Astrocyte (in vitro differentiated cells and primary cell): Measurements from ENCODE around the gene EYS. TPM values are rescaled to one million over a fixed set of nuclear protein-coding genes. Genes with fewer than 3 reads are reported as not detected.
A peak's percentile ranks its signal among the peaks of the same experiment; 100 is the strongest.

Experiments used
- DNase-seq: peaks from one replicate; pipeline ENCODE4 v3.0.0-alpha.2; 2010; ENCODE audit warnings: low read depth
- FAIRE-seq: peaks from 2 replicates; lab custom pipeline; 2011; peaks lifted over from hg19 to GRCh38; lab: Jason Lieb, UNC
- H2AFZ ChIP-seq: 2 replicates; pipeline ENCODE4 v1.6.0; 2012; ENCODE audit warnings: low read depth, low read length, inconsistent platforms
- H3K27ac ChIP-seq: 2 replicates; pipeline ENCODE4 v1.5.1; 2011; ENCODE audit warnings: low read depth, low read length, inconsistent platforms
- H3K27me3 ChIP-seq: 2 replicates; pipeline ENCODE4 v1.6.0; 2011; ENCODE audit warnings: low read length, inconsistent platforms; ENCODE audit not compliant: insufficient read depth
- H3K36me3 ChIP-seq: 2 replicates; pipeline ENCODE4 v1.5.1; 2011; ENCODE audit warnings: low read length, inconsistent platforms; ENCODE audit not compliant: insufficient read depth
- H3K4me1 ChIP-seq: 2 replicates; pipeline ENCODE4 v1.5.1; 2011; ENCODE audit warnings: low read length, inconsistent platforms; ENCODE audit not compliant: insufficient read depth
- H3K4me2 ChIP-seq: 2 replicates; pipeline ENCODE4 v1.6.0; 2012; ENCODE audit warnings: low read length, inconsistent platforms
- H3K4me3 ChIP-seq: 2 replicates; pipeline ENCODE4 v1.5.1; 2011; ENCODE audit warnings: low read depth, mild to moderate bottlenecking, low read length, inconsistent platforms; ENCODE audit not compliant: insufficient read depth
- H3K79me2 ChIP-seq: 2 replicates; pipeline ENCODE4 v1.6.0; 2012; ENCODE audit warnings: mild to moderate bottlenecking, low read length, inconsistent platforms; ENCODE audit not compliant: insufficient read depth
- H3K9ac ChIP-seq: 2 replicates; pipeline ENCODE4 v1.6.0; 2012; ENCODE audit warnings: mild to moderate bottlenecking, low read length, inconsistent platforms
- H3K9me3 ChIP-seq: 2 replicates; pipeline ENCODE4 v1.5.1; 2012; ENCODE audit warnings: low read depth, mild to moderate bottlenecking, low read length, inconsistent platforms; ENCODE audit not compliant: insufficient read depth
- H4K20me1 ChIP-seq: 2 replicates; pipeline ENCODE4 v1.6.0; 2012; ENCODE audit warnings: low read length, inconsistent platforms; ENCODE audit not compliant: insufficient read depth
- H3K27ac Mint-ChIP-seq: one replicate; pipeline ENCODE4 v1.8.0; 2021; ENCODE audit warnings: mild to moderate bottlenecking, mixed read lengths; ENCODE audit not compliant: unreplicated experiment
- H3K27me3 Mint-ChIP-seq: one replicate; pipeline ENCODE4 v1.8.0; 2021; ENCODE audit warnings: low read depth, mixed read lengths; ENCODE audit not compliant: unreplicated experiment
- H3K36me3 Mint-ChIP-seq: one replicate; pipeline ENCODE4 v1.8.0; 2021; ENCODE audit warnings: low read depth, mixed read lengths; ENCODE audit not compliant: unreplicated experiment
- H3K4me1 Mint-ChIP-seq: one replicate; pipeline ENCODE4 v1.8.0; 2021; ENCODE audit warnings: low read depth, mixed read lengths; ENCODE audit not compliant: unreplicated experiment
- H3K4me3 Mint-ChIP-seq: one replicate; pipeline ENCODE4 v1.8.0; 2021; ENCODE audit warnings: mild to moderate bottlenecking, moderate library complexity, mixed read lengths; ENCODE audit not compliant: unreplicated experiment
- H3K9me3 Mint-ChIP-seq: one replicate; pipeline ENCODE4 v1.8.0; 2021; ENCODE audit warnings: mild to moderate bottlenecking, mixed read lengths; ENCODE audit not compliant: unreplicated experiment
- CTCF ChIP-seq: IDR thresholded peaks from 2 replicates; pipeline ENCODE4 v1.5.1; 2011; ENCODE audit warnings: low read depth, mild to moderate bottlenecking, inconsistent platforms, low read length, moderate library complexity; ENCODE audit not compliant: insufficient read depth
- EZH2 ChIP-seq: IDR thresholded peaks from 2 replicates; pipeline ENCODE4 v1.6.1; 2012; ENCODE audit warnings: mild to moderate bottlenecking, low read length, inconsistent platforms; ENCODE audit not compliant: insufficient read depth
- total RNA-seq: library from RNA; stranded (reverse); gene quantifications from 2 replicates; pipeline ENCODE4 v1.2.1, GENCODE V29; 2021

Gene EYS
- total RNA-seq, 1 donor from 2014 or later, result 0.16 TPM

DNA sequence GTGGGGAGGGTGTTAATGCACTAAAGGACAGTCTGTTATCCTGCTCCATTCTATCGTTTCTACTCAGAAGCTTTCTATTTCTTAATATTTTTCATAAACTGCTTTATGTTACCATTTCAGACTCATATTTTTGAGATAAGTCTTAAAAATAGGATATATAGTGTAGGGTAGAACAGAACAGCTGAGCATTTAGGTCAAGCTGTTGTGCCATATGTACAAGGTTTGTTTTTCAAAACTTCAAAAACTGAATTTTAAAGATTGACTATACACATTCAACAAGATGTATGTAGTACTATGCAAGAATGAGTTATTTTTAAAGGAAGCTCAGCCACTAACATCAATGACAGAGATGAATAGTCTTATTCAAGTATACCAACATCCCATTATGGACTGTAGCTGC lies 1634.3 kb downstream of the EYS start:
- TF ChIP-seq EZH2 (no peak), CTCF (no peak)
- no peaks in the 10 kb centered on the region for H3K9me3 ChIP-seq

DNA sequence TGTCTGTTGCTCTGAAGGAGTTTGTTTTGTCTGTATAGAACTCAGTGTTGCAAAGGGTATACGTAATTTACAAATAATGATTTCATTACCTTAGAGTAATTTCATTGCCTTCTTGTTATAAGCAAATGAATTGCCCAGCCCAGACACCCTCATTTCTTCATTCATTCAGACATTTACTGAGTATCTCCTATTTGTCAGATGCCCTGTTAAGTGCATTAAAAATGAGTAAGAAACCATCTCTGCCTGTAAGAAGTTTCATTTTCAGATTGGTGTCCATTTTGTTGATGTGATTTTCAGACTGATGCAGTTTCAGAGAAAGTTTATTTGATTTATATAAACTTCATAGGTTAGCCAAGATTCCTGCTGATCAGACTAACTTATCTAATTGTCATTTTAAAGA lies 1642.1 kb downstream of the EYS start:
- Histone ChIP-seq H3K9ac (no peak overlapping the region), H3K4me2 (no peak overlapping the region), H3K36me3 (no peaks in the 10 kb centered on the region), H2AFZ (no peak overlapping the region), H3K79me2 (no peaks in the 10 kb centered on the region), H3K27me3 (no peaks in the 10 kb centered on the region), H4K20me1 (no peaks in the 10 kb centered on the region), H3K4me1 (no peaks in the 10 kb centered on the region), H3K27ac (no peak overlapping the region), H3K4me3 (no peak overlapping the region), H3K9me3 (no peaks in the 10 kb centered on the region)
- no peak for TF ChIP-seq CTCF
- no peak for TF ChIP-seq EZH2
- FAIRE-seq (no peak), DNase-seq (no peak)
- Mint-ChIP-seq H3K27ac (no peak overlapping the region), H3K27me3 (no peaks in the 10 kb centered on the region), H3K9me3 (no peaks in the 10 kb centered on the region), H3K4me1 (peaks cover 4% of the 10 kb centered on the region), H3K4me3 (no peak overlapping the region), H3K36me3 (no peaks in the 10 kb centered on the region)

More for the DNA sequence above, 1634.3 kb downstream of the EYS start:
- Mint-ChIP-seq H3K4me3 (no peak overlapping the region), H3K36me3 (no peaks in the 10 kb centered on the region), H3K4me1 (no peaks in the 10 kb centered on the region), H3K27me3 (no peaks in the 10 kb centered on the region), H3K9me3 (no peaks in the 10 kb centered on the region), H3K27ac (no peak overlapping the region)
- Histone ChIP-seq H3K4me3 (no peak overlapping the region), H2AFZ (no peak overlapping the region), H4K20me1 (no peaks in the 10 kb centered on the region), H3K36me3 (no peaks in the 10 kb centered on the region), H3K79me2 (no peaks in the 10 kb centered on the region), H3K4me2 (no peak overlapping the region), H3K9ac (no peak overlapping the region), H3K4me1 (no peaks in the 10 kb centered on the region), H3K27ac (no peak overlapping the region), H3K27me3 (no peaks in the 10 kb centered on the region)
- no peak for FAIRE-seq
- no peak for DNase-seq

DNA sequence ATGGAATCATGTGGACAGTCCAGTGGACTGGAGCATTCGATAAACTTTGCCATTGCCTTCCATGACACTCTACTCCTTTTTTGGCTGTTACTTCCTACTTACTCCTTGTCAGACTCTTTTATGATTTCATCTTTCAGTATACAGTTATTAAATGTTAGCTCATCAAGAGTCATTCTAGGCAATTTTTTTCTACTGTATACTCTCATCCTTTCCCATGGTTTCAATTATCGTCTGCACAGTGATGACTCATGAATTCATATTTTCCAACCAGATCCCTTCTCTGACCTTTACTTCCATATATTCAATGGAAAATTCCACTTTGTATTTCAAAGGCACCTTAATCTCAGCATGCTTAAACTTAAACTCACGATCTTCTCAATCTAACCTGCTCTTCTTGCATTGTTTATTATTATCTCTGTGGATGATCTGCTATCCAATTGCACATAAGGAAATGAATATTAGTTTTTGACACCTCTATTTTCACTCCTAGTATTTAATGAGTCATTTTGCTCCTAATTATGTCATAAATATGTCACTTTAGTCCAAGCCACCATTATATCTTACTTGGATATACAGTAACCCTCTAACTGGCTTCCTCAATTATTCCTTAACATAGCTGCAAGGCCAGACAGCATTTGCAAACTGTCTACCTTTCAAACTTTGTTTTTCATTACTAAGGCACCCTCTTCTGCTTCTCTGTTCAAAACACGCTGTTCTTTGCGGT lies 1643.9 kb downstream of the EYS start:
- TF ChIP-seq EZH2 (no peak), CTCF (no peak)
- Histone ChIP-seq H4K20me1 (no peaks in the 10 kb centered on the region), H3K79me2 (no peaks in the 10 kb centered on the region), H3K9me3 (no peaks in the 10 kb centered on the region), H2AFZ (no peak overlapping the region), H3K4me1 (no peaks in the 10 kb centered on the region), H3K27me3 (no peaks in the 10 kb centered on the region), H3K4me2 (no peak overlapping the region), H3K36me3 (no peaks in the 10 kb centered on the region), H3K9ac (no peak overlapping the region), H3K27ac (no peak overlapping the region), H3K4me3 (no peak overlapping the region)
- no peak overlapping the region for H3K27ac Mint-ChIP-seq
- no peak for FAIRE-seq
- H3K9me3 Mint-ChIP-seq, result no peaks in the 10 kb centered on the region
- H3K27me3 Mint-ChIP-seq, result no peaks in the 10 kb centered on the region
- peak; percentile 5 for DNase-seq
- peaks cover 4% of the 10 kb centered on the region for H3K4me1 Mint-ChIP-seq
- H3K4me3 Mint-ChIP-seq, result no peak overlapping the region
- no peaks in the 10 kb centered on the region for H3K36me3 Mint-ChIP-seq
